WTC11 (cell line): ENCODE results near the gene RNU1-4.
"Not testable (repeated sequence)": the region's sequence is repeated elsewhere in the genome, so short reads cannot be mapped to it uniquely, and the experiment has no call there.

Experiments
- ATF3 ChIP-seq: sonication (generic); formaldehyde crosslinking; conservative IDR thresholded peaks from 2 replicates; pipeline ENCODE4 v1.8.1; 2022; ENCODE audit warnings: mild to moderate bottlenecking, missing genetic modification reagents
- ELF4 ChIP-seq: sonication (generic); formaldehyde crosslinking; IDR thresholded peaks from 2 replicates; pipeline ENCODE4 v1.8.1; 2022; ENCODE audit warnings: low read depth, mild to moderate bottlenecking, moderate library complexity, missing genetic modification reagents
- ERG ChIP-seq: fragments of 250-450 bp; sonication (Bioruptor Pico); IDR thresholded peaks from 2 replicates; pipeline ENCODE4 v1.8.0; 2021; ENCODE audit warnings: mild to moderate bottlenecking
- ESRRA ChIP-seq: sonication (generic); formaldehyde crosslinking; IDR thresholded peaks from 2 replicates; pipeline ENCODE4 v1.8.1; 2022; ENCODE audit warnings: mild to moderate bottlenecking, missing genetic modification reagents, borderline replicate concordance
- ETV6 ChIP-seq: sonication (generic); formaldehyde crosslinking; IDR thresholded peaks from 2 replicates; pipeline ENCODE4 v1.8.1; 2022; ENCODE audit warnings: mild to moderate bottlenecking, missing genetic modification reagents
- KAT7 ChIP-seq: sonication (generic); formaldehyde crosslinking; IDR thresholded peaks from 2 replicates; pipeline ENCODE4 v1.8.1; 2023; ENCODE audit warnings: missing genetic modification reagents, mild to moderate bottlenecking, borderline replicate concordance
- NFYB ChIP-seq: sonication (generic); formaldehyde crosslinking; conservative IDR thresholded peaks from 2 replicates; pipeline ENCODE4 v1.8.0; 2022; ENCODE audit warnings: low read depth, missing genetic modification reagents
- TCF7 ChIP-seq: sonication (generic); formaldehyde crosslinking; IDR thresholded peaks from 2 replicates; pipeline ENCODE4 v1.8.0; 2022; ENCODE audit warnings: mild to moderate bottlenecking, low read depth, missing genetic modification reagents, moderate library complexity
- TEAD4 ChIP-seq: sonication (generic); formaldehyde crosslinking; IDR thresholded peaks from 2 replicates; pipeline ENCODE4 v1.8.0; 2022; ENCODE audit warnings: mild to moderate bottlenecking, missing genetic modification reagents
- USF1 ChIP-seq: sonication (generic); formaldehyde crosslinking; IDR thresholded peaks from 2 replicates; pipeline ENCODE4 v1.8.0; 2022; ENCODE audit warnings: mild to moderate bottlenecking, missing genetic modification reagents
- ZNF423 ChIP-seq: fragments of 250-450 bp; sonication (Bioruptor Pico); IDR thresholded peaks from 2 replicates; pipeline ENCODE4 v2.1.2; 2022; ENCODE audit warnings: mild to moderate bottlenecking, moderate library complexity
- ZNF512 ChIP-seq: sonication (generic); formaldehyde crosslinking; IDR thresholded peaks from 2 replicates; pipeline ENCODE4 v1.8.1; 2022; ENCODE audit warnings: missing genetic modification reagents, borderline replicate concordance
- TF ChIP-seq, protein P1 (sequence below): fragments of 200-600 bp; IDR thresholded peaks from 2 replicates; pipeline ENCODE4 v1.8.0; 2022; ENCODE audit warnings: antibody characterized with exemption

DNA sequence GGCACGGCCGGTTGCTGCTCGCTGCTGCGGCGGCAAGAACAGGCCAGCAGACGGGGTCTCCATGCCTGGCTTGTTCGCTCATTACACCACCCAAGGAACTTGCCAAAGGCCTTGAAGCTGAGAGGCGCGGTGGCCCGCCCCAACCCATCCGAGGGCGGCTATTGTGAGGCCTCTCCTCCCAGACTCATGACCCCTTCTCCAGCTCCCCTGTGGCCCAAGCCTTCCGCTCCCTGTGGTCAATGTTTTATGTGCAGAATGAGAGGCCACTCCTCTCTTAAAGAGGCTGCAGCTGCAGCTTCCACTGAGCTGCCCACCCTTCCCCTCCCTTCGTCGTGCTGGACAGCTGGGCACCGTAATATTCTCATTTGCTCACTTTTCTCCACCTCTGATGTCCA lies 46.0 kb upstream of the RNU1-4 start:
- TF ChIP-seq, protein P1, sequence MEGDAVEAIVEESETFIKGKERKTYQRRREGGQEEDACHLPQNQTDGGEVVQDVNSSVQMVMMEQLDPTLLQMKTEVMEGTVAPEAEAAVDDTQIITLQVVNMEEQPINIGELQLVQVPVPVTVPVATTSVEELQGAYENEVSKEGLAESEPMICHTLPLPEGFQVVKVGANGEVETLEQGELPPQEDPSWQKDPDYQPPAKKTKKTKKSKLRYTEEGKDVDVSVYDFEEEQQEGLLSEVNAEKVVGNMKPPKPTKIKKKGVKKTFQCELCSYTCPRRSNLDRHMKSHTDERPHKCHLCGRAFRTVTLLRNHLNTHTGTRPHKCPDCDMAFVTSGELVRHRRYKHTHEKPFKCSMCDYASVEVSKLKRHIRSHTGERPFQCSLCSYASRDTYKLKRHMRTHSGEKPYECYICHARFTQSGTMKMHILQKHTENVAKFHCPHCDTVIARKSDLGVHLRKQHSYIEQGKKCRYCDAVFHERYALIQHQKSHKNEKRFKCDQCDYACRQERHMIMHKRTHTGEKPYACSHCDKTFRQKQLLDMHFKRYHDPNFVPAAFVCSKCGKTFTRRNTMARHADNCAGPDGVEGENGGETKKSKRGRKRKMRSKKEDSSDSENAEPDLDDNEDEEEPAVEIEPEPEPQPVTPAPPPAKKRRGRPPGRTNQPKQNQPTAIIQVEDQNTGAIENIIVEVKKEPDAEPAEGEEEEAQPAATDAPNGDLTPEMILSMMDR: not testable (repeated sequence)
- TF ChIP-seq ELF4; TCF7 (CRISPR knock-in tag); NFYB (CRISPR knock-in tag); ESRRA (CRISPR knock-in tag); TEAD4 (CRISPR knock-in tag); ATF3 (CRISPR knock-in tag); ZNF512; ETV6 (CRISPR knock-in tag); ERG; ZNF423 (CRISPR knock-in tag); USF1 (CRISPR knock-in tag); KAT7 (CRISPR knock-in tag): not testable (repeated sequence)
